Frontal cortex (tissue), 4 donors: ENCODE data around the gene EEF1AKMT4. TPM values are rescaled to one million over a fixed set of nuclear protein-coding genes. Genes with fewer than 3 reads are reported as not detected.
A peak's percentile ranks its signal among the peaks of the same experiment; 100 is the strongest.

Experiments
- DNase-seq, 2 donors: peaks; one replicate each; pipeline ENCODE4 v3.0.0; 2012; ENCODE audit warnings: low spot score in 2 of 2
- FAIRE-seq: peaks from 2 replicates; lab custom pipeline; 2012; peaks lifted over from hg19 to GRCh38; lab: Jason Lieb, UNC
- total RNA-seq: library from RNA; depleted of rRNA; stranded (reverse); fragments of >200 nt; gene quantifications from one replicate; pipeline ENCODE4 v1.2.3, GENCODE V29; 2014
- donor health status: control.
- donor health status: control.
- donor health status: control.

The EEF1AKMT4 gene
- 0.82 TPM for total RNA-seq

DNA sequence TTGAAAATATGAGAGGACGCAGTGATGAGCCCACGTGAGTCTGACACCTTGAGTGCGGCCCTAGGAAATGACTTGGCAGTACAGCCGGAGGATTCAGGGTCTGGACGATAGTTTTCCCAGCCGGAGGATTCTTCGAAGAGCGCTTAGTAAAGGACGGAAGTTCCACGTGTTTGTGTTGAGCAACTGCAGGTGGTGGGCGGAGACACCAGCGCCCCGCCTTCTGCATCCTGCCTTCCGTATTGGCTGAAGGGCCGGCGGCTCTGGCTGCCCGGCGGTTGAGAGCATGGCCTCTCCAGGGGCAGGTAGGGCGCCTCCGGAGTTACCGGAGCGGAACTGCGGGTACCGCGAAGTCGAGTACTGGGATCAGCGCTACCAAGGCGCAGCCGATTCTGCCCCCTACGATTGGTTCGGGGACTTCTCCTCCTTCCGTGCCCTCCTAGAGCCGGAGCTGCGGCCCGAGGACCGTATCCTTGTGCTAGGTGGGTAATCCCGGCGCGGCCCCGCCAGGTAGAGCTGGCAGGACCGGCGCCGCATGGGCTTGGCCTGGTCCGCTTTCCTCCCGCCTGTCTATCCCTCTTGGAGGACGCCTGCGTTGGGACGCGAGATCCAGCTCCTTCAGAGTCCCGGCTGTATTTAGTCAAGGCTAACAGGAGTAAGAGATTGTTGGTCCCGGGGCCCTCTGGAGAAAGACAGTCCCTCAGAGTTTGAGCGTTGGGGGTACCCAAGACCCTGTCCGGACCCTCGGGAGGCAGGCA lies at the start of gene EEF1AKMT4:
Gene EEF1AKMT4 (plus strand): TSS at position 261 of the 755 bp plus-strand sequence. CDS start 23 bp downstream, at position 284.
- peak; percentile 94 to 97 for DNase-seq
- no peak for FAIRE-seq

DNA sequence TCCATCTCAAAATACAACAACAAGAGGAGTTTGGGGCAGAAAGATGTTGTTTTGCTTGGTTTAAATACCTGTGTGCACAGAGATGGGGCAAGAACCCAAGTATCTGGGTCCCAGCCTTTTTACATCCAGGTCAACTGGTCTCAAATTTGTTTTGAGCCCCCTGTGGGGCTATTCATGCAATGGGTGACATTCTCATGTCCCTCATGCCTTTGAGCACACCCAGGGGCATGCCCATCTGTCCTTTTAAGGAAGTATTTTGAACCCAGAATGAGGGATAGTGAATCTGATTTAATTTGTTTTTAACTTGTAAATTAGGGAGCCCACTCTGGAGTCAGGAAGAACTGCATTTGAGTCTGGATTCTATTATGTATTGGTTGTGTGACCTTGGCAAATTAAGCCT lies 48.6 kb upstream of the EEF1AKMT4 start:
- DNase-seq (no peak), FAIRE-seq (no peak)

DNA sequence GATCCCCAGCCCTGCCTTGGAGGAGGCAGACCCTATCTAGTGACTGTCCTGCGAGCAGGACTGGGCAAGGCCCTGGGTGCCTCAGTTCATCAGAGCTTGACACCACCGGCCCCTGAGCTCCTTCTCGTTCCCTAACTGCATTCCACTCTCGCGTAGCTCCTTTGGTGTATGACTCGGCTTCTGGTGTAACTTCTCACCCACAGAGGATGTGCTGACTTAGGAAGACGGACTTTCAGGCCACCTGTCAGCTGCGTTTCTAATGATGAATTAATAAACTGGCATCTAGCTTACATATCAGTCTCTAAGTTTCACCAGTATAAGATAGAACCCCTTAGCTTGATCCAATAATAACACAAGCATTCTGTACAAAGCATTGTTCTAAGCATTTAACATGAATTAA lies 45.9 kb upstream of the EEF1AKMT4 start:
- DNase-seq = no peak
- FAIRE-seq = no peak

DNA sequence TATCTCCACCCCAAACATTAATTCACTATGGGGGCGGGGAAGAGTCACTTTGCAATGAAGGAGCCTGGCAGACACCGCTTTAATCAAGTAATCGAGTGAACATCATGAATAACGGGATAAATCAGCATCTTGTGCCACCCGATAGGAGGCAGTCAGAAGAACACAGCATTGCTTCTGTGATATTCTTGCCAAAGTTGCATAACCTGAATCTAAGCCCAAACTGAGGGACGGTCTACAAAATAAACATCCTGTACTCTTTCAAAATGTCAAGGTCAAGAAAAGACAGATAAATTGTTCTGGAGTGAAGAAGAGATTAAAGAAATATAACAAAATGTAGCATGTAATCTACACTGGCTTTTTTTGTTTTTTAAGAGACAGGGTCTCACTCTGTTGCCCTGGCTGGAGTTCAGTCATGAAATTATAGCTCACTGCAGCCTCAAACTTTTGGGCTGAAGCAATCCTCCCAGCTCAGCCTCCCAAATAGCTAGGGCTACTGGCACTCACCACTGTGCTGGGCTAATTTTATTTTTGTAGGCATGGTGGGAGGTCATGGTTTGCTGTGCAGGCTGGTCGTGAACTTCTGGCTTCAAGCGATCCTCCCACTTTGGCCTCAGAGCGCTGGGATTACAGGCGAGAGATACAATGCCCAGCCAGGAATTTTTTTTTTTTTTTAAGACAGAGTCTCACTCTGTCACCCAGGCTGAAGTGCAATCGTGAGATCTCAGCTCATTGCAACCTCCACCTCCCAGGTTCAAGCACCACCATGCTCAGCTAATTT lies 40.1 kb upstream of the EEF1AKMT4 start:
- FAIRE-seq (no peak), DNase-seq (no peak)

DNA sequence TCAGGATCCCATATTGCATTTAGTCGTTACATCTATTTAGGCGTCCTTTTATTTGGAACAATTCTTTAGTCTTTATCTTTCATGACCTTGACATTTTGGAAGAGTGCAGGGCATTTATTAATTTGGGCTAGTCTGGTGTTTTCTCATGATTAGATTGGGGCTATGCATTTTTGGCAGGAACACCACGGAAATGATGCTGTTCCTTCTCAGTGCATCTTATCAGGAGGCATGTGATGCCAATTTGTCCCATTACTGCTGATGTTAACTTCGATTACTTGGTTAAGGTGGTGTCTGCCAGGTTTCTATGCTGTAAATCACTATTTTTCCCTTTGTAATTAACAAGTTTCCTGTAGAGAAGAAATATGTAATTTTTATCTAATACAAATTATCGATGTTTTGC lies 38.2 kb upstream of the EEF1AKMT4 start:
- FAIRE-seq (no peak), DNase-seq (no peak)

DNA sequence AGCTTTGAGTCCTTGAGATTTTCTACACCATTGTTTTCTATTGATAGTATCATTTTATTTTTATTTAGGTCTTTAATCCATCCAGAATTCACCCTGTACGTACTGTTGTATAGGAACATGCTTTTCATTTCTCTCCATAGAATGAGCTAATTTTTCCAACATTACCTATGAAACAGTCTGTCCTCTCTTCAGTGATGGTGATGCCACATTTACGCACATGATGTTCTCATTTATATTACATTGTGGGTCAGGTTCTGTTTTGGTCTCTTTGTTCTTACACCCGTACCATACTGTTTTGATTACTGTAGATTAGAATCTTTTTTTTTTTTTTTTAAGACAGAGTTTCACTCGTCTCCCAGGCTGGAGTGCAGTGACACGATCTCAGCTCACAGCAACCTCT lies 37.8 kb upstream of the EEF1AKMT4 start:
- FAIRE-seq (no peak), DNase-seq (no peak)

DNA sequence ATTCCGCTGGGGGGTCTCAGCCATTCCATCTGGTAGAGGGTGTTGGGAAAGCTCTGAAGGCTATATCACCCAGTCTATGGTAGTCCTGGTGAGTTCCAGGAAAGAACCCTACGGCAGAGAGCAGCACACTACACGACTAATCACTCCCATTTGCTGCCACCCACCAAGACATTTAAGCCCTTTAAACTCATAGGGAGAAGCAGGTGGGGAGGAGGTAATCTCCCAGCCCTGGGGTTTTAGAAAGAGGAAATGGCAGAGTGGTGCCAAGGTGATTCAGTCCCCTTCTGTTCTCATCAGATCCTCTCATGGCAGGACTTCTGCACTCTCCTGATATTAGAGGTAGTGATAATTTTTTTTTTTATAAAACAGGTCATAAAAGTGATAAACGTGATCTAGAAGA lies 30.7 kb upstream of the EEF1AKMT4 start:
- FAIRE-seq = no peak
- no peak for DNase-seq

DNA sequence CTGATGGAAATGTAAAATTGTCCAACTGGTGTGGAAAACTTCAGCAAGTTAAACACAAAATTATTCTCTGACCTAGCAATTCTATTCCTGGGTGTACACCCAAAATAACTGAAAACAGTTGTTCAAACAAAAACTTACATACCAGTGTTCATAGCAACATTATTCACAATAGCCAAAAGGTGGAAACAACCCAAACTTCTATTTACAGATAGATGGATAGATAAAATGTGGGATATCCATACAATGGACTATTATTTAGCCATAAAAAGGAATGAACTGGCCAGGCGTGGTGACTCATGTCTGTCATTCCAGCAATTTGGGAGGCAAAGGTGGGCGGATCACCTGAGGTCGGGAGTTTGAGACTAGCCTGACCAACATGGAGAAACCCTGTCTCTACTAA lies 27.0 kb upstream of the EEF1AKMT4 start:
- no peak for DNase-seq
- no peak for FAIRE-seq

DNA sequence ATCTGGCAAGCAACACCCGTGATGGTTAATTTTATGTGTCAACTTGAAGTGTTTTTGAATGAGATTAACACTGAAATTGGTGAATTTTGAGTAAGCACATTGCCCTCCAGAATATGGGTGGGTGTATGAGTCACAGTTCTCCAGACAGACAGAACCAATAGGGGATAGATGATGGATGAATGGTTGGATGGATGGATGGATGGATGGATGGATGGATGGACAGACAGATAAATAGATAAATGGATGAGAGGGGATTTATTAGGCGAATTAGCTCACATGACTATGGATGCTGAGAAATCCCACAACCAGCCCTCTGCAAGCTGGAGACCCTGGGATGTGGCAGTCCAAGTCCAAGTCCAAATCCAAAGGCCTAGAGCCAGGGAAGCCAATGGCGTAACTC lies 25.5 kb upstream of the EEF1AKMT4 start:
- DNase-seq = no peak
- no peak for FAIRE-seq

DNA sequence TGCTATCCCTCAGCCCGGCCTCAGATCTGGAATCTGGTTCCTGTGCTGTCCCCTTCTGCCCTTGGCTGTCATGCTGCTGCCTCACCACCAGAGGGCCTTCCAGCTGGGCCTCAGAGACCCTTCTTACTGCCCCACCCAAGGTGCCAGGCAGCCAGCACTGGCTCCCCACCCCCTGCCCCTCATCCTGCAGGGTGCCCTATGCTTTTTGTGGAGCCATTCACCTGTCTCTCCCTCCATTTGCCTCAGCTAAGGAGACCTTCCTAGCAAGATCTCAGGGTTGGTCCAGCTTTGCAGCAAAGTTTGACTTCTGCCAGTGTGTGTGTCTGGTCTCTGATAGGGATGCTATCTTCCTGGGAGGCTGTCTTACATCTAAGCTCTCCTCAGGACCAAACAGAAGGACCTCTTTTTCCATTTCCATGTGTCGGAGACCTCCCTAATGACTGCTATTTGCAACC lies 22.0 kb upstream of the EEF1AKMT4 start:
- FAIRE-seq = no peak
- DNase-seq = peak; percentile 56 to 57

DNA sequence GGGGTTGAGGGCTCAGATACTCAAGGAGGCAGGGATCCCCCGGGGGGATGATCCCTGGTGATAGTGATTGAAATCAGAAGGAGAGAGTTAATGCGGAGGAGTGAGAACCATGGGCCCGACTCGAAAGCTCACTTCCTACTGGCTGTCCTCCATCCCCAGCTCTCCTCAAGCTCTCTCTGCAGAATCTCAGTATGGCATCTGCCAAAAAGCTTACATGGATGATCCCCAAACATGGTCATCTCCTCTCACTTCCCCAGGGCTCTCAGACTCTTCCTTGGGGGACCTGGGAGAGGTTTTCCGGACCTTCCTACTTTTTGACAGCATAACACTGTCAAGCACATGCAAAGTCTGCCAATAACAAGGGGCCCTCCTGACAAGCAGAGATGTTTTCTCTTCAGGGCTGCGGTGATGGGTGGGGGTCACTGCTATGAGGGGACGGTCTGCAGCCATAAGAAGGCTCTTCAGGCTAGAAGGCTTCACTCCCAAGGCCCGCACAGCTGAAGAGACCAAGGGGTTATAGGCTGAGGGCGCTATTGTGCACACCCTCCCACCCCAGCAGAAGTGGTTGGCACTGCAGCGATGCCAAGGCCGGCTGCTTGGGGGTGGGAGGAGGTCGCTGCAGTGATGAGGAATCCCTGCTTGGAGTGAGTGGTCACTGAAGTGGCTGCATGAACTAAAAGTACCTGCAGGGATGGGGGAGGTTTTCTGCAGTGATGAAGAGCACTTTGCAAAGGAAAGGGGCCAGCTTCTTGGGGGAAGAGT lies 20.9 kb upstream of the EEF1AKMT4 start:
- no peak for FAIRE-seq
- peak in 1 of 2 donors; percentile 28 for DNase-seq

DNA sequence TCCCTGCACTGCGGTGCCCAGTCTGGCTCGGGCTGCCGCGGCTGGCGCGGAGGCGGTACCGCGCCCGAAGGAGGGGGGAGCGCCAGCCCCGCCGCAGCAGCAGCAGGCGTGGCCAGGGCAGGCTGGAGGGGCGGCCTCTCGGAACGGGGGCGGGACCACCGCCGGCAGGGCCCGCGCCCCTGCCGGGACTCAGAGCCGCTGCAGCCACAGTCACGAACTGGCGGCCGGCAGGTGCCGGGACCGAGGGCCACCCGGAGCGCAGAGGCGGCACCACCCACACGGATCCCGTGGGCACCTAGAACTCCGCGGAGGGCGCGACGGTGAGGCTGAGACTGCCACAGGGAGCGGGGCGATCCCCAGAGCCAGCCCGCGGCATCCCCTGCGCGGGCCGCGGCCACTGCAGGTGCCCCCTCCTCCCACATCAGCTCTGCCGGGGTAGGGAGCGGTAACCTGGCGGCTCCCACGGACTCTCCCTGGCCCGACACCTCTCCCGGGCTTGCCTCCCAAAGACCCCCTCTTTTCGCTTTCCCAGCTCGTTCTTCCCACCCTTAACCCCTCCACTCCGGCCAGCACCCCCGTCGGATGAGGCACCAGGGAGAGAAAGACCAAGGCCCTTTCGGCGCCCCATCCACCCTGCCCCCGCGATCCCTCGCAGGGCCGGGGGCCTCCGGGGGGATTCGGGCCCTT lies 19.9 kb upstream of the EEF1AKMT4 start, which contains the start of gene VWA5B2:
Gene VWA5B2 (plus strand): TSS at position 192 of the 687 bp plus-strand sequence. CDS start 944 bp downstream, outside the sequence.
- FAIRE-seq = no peak
- DNase-seq = peak; percentile 83

DNA sequence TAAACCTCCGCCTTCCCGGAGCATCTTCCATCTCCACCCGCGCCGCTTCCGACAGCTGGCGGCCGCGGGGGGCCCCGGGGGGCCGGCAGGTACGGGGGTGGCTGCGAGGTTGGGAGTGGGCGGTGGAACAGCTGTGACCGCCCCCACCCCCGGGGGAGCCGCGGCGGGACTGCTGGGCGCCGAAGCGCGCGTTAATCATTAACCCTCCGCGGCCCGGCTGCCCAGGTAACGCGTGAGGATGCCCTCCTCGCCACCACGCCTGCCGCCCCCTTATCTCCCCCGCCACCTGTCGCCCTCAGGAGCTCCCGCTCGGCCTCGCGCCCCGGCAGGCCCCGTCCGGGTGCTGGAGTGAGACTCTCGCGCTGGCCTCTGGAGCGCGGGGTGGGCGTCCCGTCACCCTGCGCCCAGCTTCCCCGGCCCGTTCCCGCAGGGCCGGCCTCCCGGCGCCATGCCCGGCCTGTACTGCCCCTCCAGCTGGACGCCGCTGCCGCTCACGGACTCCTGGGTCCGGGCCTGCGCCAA lies 19.3 kb upstream of the EEF1AKMT4 start:
- FAIRE-seq (no peak), DNase-seq (peak; percentile 54 to 55)

DNA sequence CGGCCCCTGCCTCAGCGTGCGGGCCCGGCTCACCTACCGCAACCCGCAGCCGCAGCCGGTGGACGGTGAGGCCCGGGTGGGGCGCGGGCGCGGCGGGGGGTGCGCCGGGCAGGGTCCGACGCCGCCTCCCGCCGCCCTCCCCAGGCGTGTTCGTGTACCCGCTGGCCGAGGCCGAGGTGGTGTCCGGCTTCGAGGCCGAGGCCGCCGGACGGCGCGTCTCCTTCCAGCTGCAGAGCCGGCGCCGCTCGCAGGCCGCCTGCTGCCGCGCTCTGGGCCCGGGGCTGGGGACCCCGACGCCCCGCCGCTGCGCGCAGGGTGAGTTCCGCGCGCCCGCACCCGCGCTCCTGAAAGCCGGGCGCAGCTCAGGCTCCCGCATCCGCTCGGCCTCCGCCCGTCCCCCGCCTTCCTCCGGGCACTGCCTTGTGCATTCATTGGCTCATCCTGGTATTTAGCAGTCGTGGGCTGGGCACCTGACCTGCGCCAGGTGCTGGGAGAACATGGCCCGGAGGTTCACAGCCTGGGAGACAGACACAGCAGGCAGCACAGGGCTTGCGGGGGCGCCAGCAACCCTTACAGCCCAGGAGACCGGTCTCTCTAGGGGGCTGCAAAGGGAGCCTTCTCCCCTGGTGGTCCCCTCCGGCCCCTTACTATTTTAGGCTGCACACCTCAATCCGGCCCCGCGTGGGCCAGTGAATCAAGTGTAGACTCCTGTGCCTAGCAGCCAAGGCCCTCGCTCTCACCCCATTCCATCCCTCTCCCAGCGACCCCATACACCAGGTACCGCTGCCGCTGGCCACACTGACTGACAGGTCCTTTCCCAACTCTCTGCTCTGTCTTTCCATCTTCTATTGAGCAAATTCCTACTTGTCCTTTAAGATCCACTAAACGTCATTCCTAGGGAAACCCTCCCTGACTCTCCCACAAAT lies 18.6 kb upstream of the EEF1AKMT4 start:
- DNase-seq (no peak), FAIRE-seq (no peak)

DNA sequence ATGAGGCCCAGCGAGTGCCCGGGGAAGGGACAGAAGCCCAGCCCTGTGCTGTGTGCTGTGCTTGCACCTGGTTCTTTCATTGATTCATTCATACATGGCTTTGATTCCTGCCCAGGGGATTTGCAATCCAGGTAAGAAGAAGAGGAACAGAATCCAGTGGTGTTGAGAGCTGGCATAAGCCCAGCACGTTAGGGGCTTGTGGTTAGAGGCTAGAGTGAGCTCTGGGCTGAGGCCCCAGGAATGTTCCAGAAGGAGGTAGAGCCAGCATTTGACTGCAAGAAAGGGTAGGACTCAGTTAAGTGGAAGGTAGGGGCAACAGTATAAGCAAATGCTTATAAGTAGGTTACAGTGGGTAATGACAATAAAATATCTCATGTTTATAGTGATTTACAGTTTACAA lies 17.8 kb upstream of the EEF1AKMT4 start:
- DNase-seq (peak in 1 of 2 donors; percentile 29), FAIRE-seq (no peak)

DNA sequence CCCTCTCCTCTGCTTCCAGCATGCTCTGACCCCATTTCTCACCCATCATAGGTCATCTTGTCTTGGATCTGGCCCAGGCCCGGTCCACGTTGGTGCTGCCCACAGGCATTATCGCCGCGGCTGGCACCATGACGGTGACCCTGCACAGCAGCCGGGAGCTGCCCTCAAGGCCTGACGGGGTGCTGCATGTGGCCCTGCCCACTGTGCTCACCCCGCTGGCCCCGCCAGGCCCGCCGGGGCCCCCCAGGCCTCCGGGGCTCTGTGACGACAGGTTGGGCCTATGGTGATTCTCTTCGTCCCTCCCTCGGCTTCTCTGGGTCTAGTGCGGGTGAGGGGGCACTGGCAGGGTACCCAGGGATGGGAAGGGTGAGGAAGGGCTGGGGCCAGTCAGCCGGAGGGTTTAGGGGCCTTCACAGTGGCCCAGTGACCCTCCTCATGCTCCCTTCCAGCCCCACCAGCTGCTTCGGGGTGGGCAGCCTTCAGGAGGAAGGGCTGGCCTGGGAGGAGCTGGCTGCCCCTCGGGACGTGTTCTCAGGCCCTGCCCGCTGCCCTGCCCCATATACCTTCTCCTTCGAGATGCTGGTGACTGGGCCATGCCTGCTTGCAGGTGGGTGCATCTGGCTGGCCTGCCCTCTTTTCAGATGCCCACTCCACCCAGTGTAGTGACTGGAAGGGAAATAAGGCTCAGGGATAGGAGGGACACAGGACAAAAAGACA lies 16.2 kb upstream of the EEF1AKMT4 start:
- peak in 1 of 2 donors; percentile 17 for DNase-seq
- no peak for FAIRE-seq

DNA sequence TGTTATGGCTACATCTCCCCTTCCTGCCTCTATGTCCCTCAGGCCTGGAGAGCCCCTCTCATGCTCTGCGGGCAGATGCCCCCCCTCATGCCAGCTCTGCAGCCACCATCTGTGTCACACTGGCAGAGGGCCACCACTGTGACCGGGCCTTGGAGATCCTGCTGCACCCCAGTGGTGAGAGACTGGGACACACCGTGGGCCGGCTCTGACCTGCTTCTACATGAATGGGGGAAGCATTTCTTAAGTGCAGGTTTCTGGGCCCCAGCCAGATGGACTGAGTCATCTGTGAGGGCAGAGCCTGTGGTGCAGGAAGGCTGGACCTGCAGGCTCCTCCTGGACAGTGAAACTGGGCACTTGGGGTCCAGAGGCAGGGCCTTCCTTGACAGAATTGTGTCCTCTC lies 15.2 kb upstream of the EEF1AKMT4 start:
- DNase-seq (peak; percentile 68 to 78), FAIRE-seq (no peak)
